DMS 273 (cell line): ENCODE results near the gene ANKRA2.
A peak's percentile ranks its signal among the peaks of the same experiment; 100 is the strongest.

ENCODE experiments used
- DNase-seq: peaks from one replicate; lab custom pipeline; 2025; ENCODE audit not compliant: unreplicated experiment; lab: John Stamatoyannopoulos, UW

ANKRA2 gene

GRCh38 chr5:73565139-73565968 is at the start of gene ANKRA2, which contains the start of gene UTP15:
Gene ANKRA2, minus strand, starts transcription at chr5:73565639. Its CDS starts 2,758 bp downstream, at chr5:73562881.
Gene UTP15, plus strand, starts transcription at chr5:73565743. Its CDS starts 1,602 bp downstream, at chr5:73567345.
- DNase-seq, result peak; percentile 99

GRCh38 chr5:73615085-73615484 is 49.6 kb upstream of the ANKRA2 start:
- no peak for DNase-seq

- no peak for DNase-seq
These were observed 47.4 kb upstream of the ANKRA2 start for GRCh38 chr5:73612799-73613198.

GRCh38 chr5:73607228-73607627 is 41.8 kb upstream of the ANKRA2 start:
- no peak for DNase-seq

GRCh38 chr5:73606206-73606753 is 40.8 kb upstream of the ANKRA2 start:
- no peak for DNase-seq

GRCh38 chr5:73605223-73606087 is 40.0 kb upstream of the ANKRA2 start:
- DNase-seq, result no peak

GRCh38 chr5:73603998-73604397 is 38.6 kb upstream of the ANKRA2 start:
- DNase-seq, result no peak

- no peak for DNase-seq
These were observed 33.9 kb upstream of the ANKRA2 start for GRCh38 chr5:73599380-73599779.

- peak; percentile 87 for DNase-seq
These were observed 31.4 kb upstream of the ANKRA2 start for GRCh38 chr5:73596705-73597328.

GRCh38 chr5:73592551-73592950 is 27.1 kb upstream of the ANKRA2 start:
- no peak for DNase-seq

GRCh38 chr5:73591698-73592501 is 26.5 kb upstream of the ANKRA2 start:
- DNase-seq, result peak; percentile 20

GRCh38 chr5:73591102-73591695 is 25.8 kb upstream of the ANKRA2 start:
- DNase-seq, result peak; percentile 89

GRCh38 chr5:73587923-73588322 is 22.5 kb upstream of the ANKRA2 start:
- DNase-seq, result no peak

- DNase-seq, result no peak
These were observed 17.1 kb upstream of the ANKRA2 start for GRCh38 chr5:73582285-73583145.

GRCh38 chr5:73565969-73566547 is 619 bp upstream of the ANKRA2 start:
- DNase-seq, result no peak

- DNase-seq, result peak; percentile 57
These were observed 764 bp downstream of the ANKRA2 start for GRCh38 chr5:73564675-73565074.

GRCh38 chr5:73564018-73564417 is 1.4 kb downstream of the ANKRA2 start:
- no peak for DNase-seq

- DNase-seq, result peak; percentile 35
These were observed 6.5 kb downstream of the ANKRA2 start for GRCh38 chr5:73558950-73559349.

- no peak for DNase-seq
These were observed 12.8 kb downstream of the ANKRA2 start for GRCh38 chr5:73552642-73553041.
